T47D (cell line): Measurements from ENCODE around the gene TPRG1L.
"Not testable (repeated sequence)": the region's sequence is repeated elsewhere in the genome, so short reads cannot be mapped to it uniquely, and the experiment has no call there.

Source experiments
- DNase-seq, 2 experiments: peaks; one replicate each; pipeline versions ENCODE4 v3.0.0 to v3.0.0-alpha.2; 2011 to 2012; ENCODE audit warnings: low read depth in 1 of 2, low spot score in 1 of 2
- JUND ChIP-seq: IDR thresholded peaks from 2 replicates; pipeline ENCODE4 v1.6.1; 2012; ENCODE audit warnings: low read depth
- in situ Hi-C: cut with HindIII; loops from 2 replicates; pipeline ENCODE4 v1.10.0; 2016; ENCODE audit warnings: low sequenced_read_pairs, low pct_unique_long_range_greater_than_20kb

Gene TPRG1L

DNA sequence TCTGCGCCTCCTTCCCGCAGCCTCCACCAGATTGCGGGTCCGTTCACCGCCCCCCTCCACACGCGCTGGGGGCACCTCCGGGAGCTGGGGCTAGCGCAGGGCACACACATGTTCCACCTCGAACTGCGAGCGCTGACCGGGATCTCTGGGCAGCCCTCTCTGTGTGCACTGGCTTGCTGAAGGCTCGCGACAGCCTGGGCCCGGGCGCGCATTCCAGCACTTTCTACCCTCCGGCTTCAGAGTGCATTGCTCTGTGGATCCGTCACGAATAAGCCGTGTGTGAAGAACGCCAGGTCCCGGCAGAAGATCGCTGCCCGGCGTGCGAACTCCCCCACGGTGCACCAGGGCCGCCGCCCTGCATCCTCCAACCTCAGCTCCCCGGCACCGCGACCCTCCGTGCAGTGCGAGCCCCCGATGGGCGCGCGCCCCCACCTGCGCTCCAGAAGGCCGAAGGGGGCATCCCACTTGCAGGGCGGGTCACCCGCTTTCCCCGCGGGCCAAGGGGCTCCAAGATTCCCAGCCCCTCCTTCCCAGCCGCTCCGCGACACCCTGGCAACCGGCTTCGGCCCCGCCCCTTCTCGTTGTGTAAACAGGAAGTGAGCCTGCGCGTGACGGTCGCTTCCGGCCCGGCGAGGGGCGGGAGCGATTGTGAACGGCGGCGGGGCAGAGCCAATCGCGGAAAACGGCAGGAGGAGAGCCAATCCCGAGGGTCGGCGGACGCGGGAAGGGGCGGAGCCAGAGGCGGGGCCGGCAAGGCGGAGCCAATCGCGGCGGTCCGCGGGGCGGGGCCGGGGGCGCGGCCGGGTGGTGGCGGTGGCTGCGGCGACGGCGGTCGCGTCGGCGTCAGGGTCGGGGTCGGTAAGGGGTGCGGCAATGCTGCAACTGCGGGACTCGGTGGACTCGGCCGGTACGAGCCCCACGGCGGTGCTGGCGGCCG, at the start of gene TPRG1L:
Gene TPRG1L (plus strand): TSS at position 816 of the 937 bp plus-strand sequence. CDS start 58 bp downstream, at position 874.
- in situ Hi-C loops: no loop called here
- DNase-seq: peak; percentile 95 to 99
- no peak for TF ChIP-seq JUND

GRCh38 chr1:3575515-3575914, 49.3 kb upstream of the TPRG1L start:
- in situ Hi-C loops, DNase-seq: not testable (repeated sequence)

DNA sequence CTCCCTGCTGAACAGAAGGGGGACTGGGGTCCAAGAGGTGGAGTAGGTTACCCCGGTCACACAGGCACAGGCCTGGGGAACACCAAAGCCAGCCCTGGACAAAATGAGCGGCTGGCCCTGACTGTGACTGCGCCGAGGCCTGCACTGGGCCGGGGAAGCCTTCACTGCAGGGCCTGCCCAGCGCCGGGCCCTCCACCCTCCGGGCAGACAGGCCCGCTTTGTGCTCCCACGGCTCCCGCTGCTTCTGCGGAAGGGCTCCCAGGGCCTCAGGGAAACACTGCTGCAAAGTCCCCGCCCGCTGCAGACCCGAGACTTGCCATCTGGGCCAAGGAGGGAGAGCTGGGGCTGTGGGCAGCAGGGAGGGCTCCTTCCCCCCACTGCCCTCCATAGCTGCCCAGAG, 48.8 kb upstream of the TPRG1L start:
- in situ Hi-C loops: no loop called here

DNA sequence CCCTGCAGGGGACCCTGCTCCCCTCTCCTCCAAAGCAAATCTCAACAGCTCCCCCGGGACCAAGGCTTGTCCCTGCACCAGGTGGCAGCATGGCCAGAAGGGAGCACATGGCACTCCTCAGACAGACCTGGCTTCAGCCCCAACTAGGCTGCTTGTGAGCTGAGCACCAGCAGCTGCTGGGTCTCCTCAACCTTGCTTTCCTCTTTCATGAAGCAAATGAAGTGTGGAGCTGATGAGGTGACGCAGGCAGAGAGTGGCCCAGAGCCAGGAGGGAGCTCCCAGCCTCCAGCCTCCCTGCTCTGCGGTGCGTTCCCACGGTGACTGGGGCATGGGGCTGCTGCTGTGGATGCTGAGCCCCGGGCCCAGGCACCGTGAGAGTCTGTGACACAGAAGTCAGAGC, 47.5 kb upstream of the TPRG1L start:
- in situ Hi-C loops: no loop called here
- no peak for DNase-seq
- TF ChIP-seq JUND: no peak

More for the DNA sequence above, 48.8 kb upstream of the TPRG1L start:
- no peak for TF ChIP-seq JUND
- DNase-seq: no peak

GRCh38 chr1:3577711-3578432, 46.9 kb upstream of the TPRG1L start:
- TF ChIP-seq JUND: no peak
- no peak for DNase-seq
- in situ Hi-C loops: no loop called here

- no peak for DNase-seq
- in situ Hi-C loops: no loop called here
- no peak for TF ChIP-seq JUND
These were observed 46.4 kb upstream of the TPRG1L start for GRCh38 chr1:3578433-3578805.

- DNase-seq: no peak
- no peak for TF ChIP-seq JUND
- in situ Hi-C loops: no loop called here
These were observed 45.9 kb upstream of the TPRG1L start for GRCh38 chr1:3578906-3579305.

DNA sequence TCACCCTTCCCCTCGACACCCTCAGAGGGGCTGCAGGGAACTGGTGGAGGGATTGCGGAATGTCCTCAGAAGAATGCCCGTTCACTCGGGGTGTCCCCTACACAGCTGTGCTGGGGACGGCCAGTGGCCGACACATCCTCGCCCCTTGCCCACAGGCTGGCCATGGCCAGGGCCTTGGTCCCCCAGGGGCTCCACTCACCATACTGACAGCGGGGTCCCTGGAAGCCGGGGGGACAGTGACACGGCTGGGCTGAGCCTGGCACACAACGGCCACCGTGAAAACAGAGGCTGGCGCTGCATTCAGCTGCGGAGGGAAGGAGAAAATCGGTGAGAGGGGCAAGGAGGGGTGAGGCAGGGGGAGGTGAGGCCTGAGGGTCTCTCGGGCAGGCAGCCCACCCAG, 45.2 kb upstream of the TPRG1L start:
- in situ Hi-C loops: no loop called here
- DNase-seq: no peak
- TF ChIP-seq JUND: no peak

DNA sequence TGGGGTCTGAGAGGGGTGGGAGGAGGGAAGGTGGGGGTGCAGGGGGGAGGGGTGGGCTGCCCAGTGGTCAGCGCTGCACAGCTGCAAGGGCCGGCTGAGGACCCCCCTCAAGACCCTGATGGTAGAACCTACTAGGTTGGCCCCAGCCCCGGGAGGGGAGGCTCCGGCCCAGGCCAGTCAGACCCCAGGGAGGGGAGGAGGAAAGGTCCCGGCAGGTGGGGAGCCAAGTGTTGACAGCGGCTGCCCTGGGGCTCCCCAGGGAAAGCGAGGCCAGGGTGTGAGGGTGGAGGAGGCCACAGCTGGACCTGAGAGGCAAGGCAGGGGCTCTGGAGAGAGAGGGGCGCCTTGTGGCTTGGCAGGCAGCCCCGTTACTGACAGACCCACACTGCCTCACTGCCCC, 44.6 kb upstream of the TPRG1L start:
- TF ChIP-seq JUND: no peak
- in situ Hi-C loops: no loop called here

GRCh38 chr1:3581296-3582036, 43.3 kb upstream of the TPRG1L start:
- no peak for TF ChIP-seq JUND
- in situ Hi-C loops: no loop called here
- DNase-seq: no peak

More for the DNA sequence above, 44.6 kb upstream of the TPRG1L start:
- DNase-seq: no peak

DNA sequence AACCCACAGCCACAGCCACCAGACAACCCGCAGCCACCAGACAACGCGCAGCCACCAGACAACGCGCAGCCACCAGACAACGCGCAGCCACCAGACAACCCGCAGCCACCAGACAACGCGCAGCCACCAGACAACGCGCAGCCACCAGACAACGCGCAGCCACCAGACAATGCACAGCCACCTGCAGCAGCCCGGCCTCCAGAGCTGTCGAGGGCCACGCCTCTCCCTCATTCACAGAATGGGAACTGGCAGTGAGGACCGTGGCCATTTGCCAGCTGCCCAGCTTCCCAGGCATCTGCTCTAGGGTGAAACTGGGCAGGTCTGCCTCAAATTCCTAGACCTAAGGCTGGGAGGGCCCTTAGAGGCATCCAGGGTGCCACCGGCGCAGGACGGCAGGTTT, 41.1 kb upstream of the TPRG1L start:
- in situ Hi-C loops, DNase-seq: not testable (repeated sequence)

DNA sequence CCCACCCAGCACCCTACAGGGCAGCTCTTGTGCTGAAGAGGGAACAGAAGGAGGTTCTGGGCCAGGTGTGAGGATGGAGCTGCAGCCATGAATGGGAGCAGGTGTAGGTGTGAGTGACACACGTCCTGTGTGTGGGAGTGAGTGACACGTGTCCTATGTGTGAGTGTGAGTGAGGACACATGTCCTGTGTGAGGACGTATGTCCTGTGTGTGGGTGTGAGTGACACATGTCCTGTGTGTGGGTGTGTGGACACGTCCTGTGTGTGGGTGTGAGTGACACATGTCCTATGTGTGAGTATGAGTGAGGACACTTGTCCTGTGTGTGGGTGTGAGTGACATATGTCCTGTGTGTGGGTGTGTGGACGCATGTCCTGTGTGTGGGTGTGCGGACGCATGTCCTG, 39.9 kb upstream of the TPRG1L start:
- TF ChIP-seq JUND: no peak
- DNase-seq: no peak
- in situ Hi-C loops: no loop called here

- DNase-seq, in situ Hi-C loops: not testable (repeated sequence)
These were observed 39.4 kb upstream of the TPRG1L start for GRCh38 chr1:3585353-3585868.
